Measurements from ENCODE around the gene CKLF.
"Not testable (repeated sequence)": the region's sequence is repeated elsewhere in the genome, so short reads cannot be mapped to it uniquely, and the experiment has no call there.

CKLF gene

GRCh38 chr16:66594739-66595138 lies 42.4 kb downstream of the CKLF start:
- Histone ChIP-seq H3K4me2 (peak overlapping the region; percentile 59), H3K27me3 (no peaks in the 10 kb centered on the region), H3K4me1 (peaks cover 40% of the 10 kb centered on the region), H3K36me3 (no peaks in the 10 kb centered on the region), H3K9ac (no peak overlapping the region), H3K4me3 (no peak overlapping the region), H3K27ac (peak overlapping the region; percentile 2; the same call in 1 of the 2 replicates), H3K9me3 (no peaks in the 10 kb centered on the region), H4K20me1 (no peaks in the 10 kb centered on the region)
- no peak for TF ChIP-seq Cebpa-rat (IDR thresholded peaks at IDR 0.05)

GRCh38 chr16:66596559-66596958 lies 44.2 kb downstream of the CKLF start:
- H3K4me3 ChIP-seq, H3K4me2 ChIP-seq, H3K27ac ChIP-seq, H4K20me1 ChIP-seq, H3K36me3 ChIP-seq, H3K9ac ChIP-seq, H3K27me3 ChIP-seq: not testable (repeated sequence)
- H3K9me3 ChIP-seq, result peaks cover 13% of the 10 kb centered on the region
- H3K4me1 ChIP-seq, result peaks cover 26% of the 10 kb centered on the region

GRCh38 chr16:66596986-66597848 lies 44.8 kb downstream of the CKLF start:
- peaks cover 17% of the 10 kb centered on the region for H3K9me3 ChIP-seq
- no peak for TF ChIP-seq Cebpa-rat (IDR thresholded peaks at IDR 0.05)
- H3K4me3 ChIP-seq, result no peak overlapping the region
- peaks cover 5% of the 10 kb centered on the region; the same call in 1 of the 2 replicates for H3K36me3 ChIP-seq
- H4K20me1 ChIP-seq, result no peaks in the 10 kb centered on the region
- H3K9ac ChIP-seq, result no peak overlapping the region
- peaks cover 28% of the 10 kb centered on the region for H3K4me1 ChIP-seq
- no peak overlapping the region for H3K27ac ChIP-seq
- no peaks in the 10 kb centered on the region for H3K27me3 ChIP-seq
- no peak overlapping the region for H3K4me2 ChIP-seq

GRCh38 chr16:66598111-66598510 lies 45.7 kb downstream of the CKLF start:
- no peak overlapping the region for H3K27ac ChIP-seq
- peaks cover 17% of the 10 kb centered on the region for H3K9me3 ChIP-seq
- H3K4me2 ChIP-seq, result no peak overlapping the region
- no peaks in the 10 kb centered on the region for H3K27me3 ChIP-seq
- no peak for TF ChIP-seq Cebpa-rat (IDR thresholded peaks at IDR 0.05)
- no peak overlapping the region for H3K9ac ChIP-seq
- H3K4me1 ChIP-seq, result peaks cover 37% of the 10 kb centered on the region
- no peak overlapping the region for H3K4me3 ChIP-seq
- H4K20me1 ChIP-seq, result no peaks in the 10 kb centered on the region
- H3K36me3 ChIP-seq, result peaks cover 5% of the 10 kb centered on the region; the same call in 1 of the 2 replicates

GRCh38 chr16:66599726-66600125 lies 47.4 kb downstream of the CKLF start:
- Histone ChIP-seq H3K9me3 (peaks cover 17% of the 10 kb centered on the region), H3K27ac (no peak overlapping the region), H3K27me3 (no peaks in the 10 kb centered on the region), H3K4me1 (peaks cover 36% of the 10 kb centered on the region), H3K36me3 (peaks cover 5% of the 10 kb centered on the region; the same call in 1 of the 2 replicates), H3K4me3 (no peak overlapping the region), H4K20me1 (no peaks in the 10 kb centered on the region), H3K9ac (no peak overlapping the region), H3K4me2 (no peak overlapping the region)
- no peak for TF ChIP-seq Cebpa-rat (IDR thresholded peaks at IDR 0.05)

GRCh38 chr16:66600477-66600876 lies 48.1 kb downstream of the CKLF start:
- peaks cover 5% of the 10 kb centered on the region; the same call in 1 of the 2 replicates for H3K36me3 ChIP-seq
- no peak overlapping the region for H3K4me2 ChIP-seq
- peaks cover 17% of the 10 kb centered on the region for H3K9me3 ChIP-seq
- H4K20me1 ChIP-seq, result peaks cover 2% of the 10 kb centered on the region
- TF ChIP-seq Cebpa-rat (IDR thresholded peaks at IDR 0.05), result no peak
- peaks cover 29% of the 10 kb centered on the region for H3K4me1 ChIP-seq
- H3K4me3 ChIP-seq, result no peak overlapping the region
- H3K9ac ChIP-seq, result no peak overlapping the region
- H3K27me3 ChIP-seq, result no peaks in the 10 kb centered on the region
- no peak overlapping the region for H3K27ac ChIP-seq

- no peak for TF ChIP-seq Cebpa-rat (IDR thresholded peaks at IDR 0.05)
- Histone ChIP-seq H3K4me3 (peak overlapping the region; percentile 15), H3K27me3 (no peaks in the 10 kb centered on the region), H3K9me3 (peaks cover 17% of the 10 kb centered on the region), H4K20me1 (peaks cover 12% of the 10 kb centered on the region), H3K4me1 (peaks cover 39% of the 10 kb centered on the region), H3K4me2 (peak overlapping the region; percentile 90), H3K27ac (peak overlapping the region; percentile 68), H3K36me3 (peaks cover 5% of the 10 kb centered on the region; the same call in 1 of the 2 replicates), H3K9ac (no peak overlapping the region)
Measured at GRCh38 chr16:66601471-66601870, 49.1 kb downstream of the CKLF start.

GRCh38 chr16:66603537-66604375 lies 51.4 kb downstream of the CKLF start:
- H3K36me3 ChIP-seq, result peaks cover 7% of the 10 kb centered on the region
- H4K20me1 ChIP-seq, result peaks cover 35% of the 10 kb centered on the region
- H3K27me3 ChIP-seq, result no peaks in the 10 kb centered on the region
- H3K9me3 ChIP-seq, result peaks cover 17% of the 10 kb centered on the region
- H3K9ac ChIP-seq, result peak overlapping the region; percentile 75
- H3K27ac ChIP-seq, result peak overlapping the region; percentile 94
- peak overlapping the region; percentile 90 for H3K4me2 ChIP-seq
- H3K4me3 ChIP-seq, result peak overlapping the region; percentile 94
- TF ChIP-seq Cebpa-rat (IDR thresholded peaks at IDR 0.05), result no peak
- H3K4me1 ChIP-seq, result peaks cover 62% of the 10 kb centered on the region

- peak within 1 kb of the TSS; percentile 90 for H3K4me2 ChIP-seq
Measured at GRCh38 chr16:66604376-66605176, 52.2 kb downstream of the CKLF start, which contains the start of gene CMTM3. Gene CMTM3 (plus strand): TSS chr16:66604704. CDS start chr16:66604806, 102 bp downstream.

More at GRCh38 chr16:66604376-66605176, 52.2 kb downstream of the CKLF start, which contains the start of gene CMTM3:
- Histone ChIP-seq H3K4me3 (peak within 1 kb of the TSS; percentile 94), H4K20me1 (peaks cover 43% of the 10 kb centered on the region), H3K36me3 (peaks cover 16% of the 10 kb centered on the region), H3K27ac (peak within 1 kb of the TSS; percentile 94), H3K9me3 (peaks cover 17% of the 10 kb centered on the region), H3K27me3 (no peaks in the 10 kb centered on the region), H3K9ac (peak within 1 kb of the TSS; percentile 94), H3K4me1 (peaks cover 70% of the 10 kb centered on the region)
- no peak for TF ChIP-seq Cebpa-rat (IDR thresholded peaks at IDR 0.05)

Measured in BLaER1 (cell line).